HG03097 (cell line): Measurements from ENCODE around the gene KCNG2.
"Not testable (repeated sequence)": the region's sequence is repeated elsewhere in the genome, so short reads cannot be mapped to it uniquely, and the experiment has no call there.

Experiments
- ATAC-seq: cut with Tn5 transposase; IDR thresholded peaks from one replicate; pipeline ENCODE4 v1.9.1; 2021; ENCODE audit not compliant: unreplicated experiment, low FRiP score

Gene KCNG2

GRCh38 chr18:79849328-79850207 is 51.8 kb downstream of the KCNG2 start:
- ATAC-seq = no peak

DNA sequence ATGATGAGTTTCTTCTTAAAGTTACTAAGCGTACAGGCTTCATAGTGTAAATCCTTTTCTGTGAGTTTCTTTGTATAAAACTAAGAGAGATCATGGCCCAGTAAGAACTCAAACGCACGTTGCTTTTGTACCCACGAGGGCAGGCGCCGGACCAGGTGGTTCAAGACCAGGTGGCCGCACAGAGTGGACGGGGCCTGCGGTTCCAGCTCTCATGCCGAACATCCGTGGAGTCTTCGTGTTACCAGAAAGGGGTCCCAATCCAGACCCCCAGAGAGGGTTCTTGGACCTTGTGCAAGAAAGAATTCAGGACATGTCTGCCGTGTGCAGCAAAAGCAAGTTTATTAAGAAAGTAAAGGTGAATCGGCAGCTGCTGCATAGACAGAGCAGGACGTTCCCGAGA is 53.0 kb downstream of the KCNG2 start:
- ATAC-seq = no peak

- no peak for ATAC-seq
These were observed 53.8 kb downstream of the KCNG2 start for GRCh38 chr18:79851489-79851888.

DNA sequence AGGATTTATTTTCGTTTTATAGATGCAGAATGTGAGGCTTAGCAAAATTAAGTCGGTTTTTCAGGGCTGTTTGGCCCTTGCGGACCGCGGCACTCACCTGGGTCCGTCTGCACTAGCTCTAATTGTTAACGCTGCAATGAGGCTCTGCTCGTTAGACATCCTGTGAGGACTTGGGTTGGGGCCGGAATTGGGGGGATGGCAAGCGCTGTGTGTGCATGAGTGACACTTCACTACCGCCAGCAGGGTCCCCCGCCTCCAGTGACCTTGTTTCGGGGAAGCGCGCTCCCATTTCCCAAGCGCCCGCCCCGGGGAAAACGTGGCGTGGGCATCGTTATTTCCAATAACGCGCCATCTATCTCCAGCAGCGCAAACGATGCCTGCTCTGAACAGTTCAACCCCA is 54.2 kb downstream of the KCNG2 start:
- ATAC-seq = no peak

GRCh38 chr18:79852561-79853302 is 55.0 kb downstream of the KCNG2 start:
- no peak for ATAC-seq

DNA sequence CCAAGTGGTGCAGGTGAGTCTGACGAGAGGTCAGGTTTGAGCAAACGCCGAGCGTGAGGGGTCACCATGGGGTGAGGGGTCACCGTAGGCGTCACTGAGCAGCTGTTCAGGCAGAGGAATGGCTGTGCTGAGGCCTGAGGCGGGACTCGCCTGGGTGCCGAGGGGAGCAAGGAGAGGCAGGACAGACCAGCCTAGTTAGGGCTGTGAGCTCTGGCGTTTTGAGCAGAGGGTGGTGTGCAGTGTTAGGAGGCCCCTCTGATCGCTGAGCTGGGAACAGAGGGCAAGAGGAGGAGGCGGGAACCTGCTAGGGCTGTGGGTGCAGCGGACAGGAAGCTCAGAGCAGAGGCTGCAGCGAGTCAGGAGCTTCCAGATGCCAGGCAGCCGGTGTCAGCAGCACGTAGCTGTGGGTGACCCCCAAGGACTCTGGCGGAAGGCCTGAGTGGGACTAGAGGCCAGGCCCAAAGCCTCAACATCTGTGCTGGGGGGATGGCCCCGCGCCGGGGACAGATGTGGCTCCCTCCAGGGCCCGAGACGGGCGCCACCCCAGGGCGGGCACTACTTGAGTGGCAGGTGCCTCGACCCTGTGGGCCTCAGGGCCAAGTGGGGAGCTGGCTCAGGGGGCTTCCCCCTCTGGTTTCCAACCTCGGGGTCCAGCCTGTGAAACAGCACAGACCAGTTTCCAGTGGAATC is 55.7 kb downstream of the KCNG2 start:
- no peak for ATAC-seq

DNA sequence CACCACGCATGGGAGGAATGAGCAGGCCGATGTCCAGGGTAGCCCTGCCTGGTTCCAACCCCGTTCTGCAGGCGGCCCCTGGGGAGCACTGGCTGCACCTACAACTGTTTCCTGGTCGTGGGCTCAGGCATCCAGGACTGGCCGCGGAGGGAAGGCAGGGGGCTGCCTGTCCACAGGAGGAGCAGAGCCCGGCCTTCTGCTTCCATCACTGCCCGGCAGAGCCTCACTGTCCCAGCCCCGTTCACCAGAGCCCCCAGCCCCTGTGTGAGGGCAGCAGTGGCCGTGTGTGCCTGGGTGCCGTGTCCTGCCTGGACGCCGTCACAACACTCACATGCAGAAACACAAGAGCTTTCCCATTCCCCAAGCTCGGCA is 56.2 kb downstream of the KCNG2 start:
- no peak for ATAC-seq

GRCh38 chr18:79855147-79855933 is 57.6 kb downstream of the KCNG2 start:
- ATAC-seq = peak; percentile 81

GRCh38 chr18:79856119-79857007 is 58.6 kb downstream of the KCNG2 start:
- no peak for ATAC-seq

- ATAC-seq = no peak
These were observed 59.4 kb downstream of the KCNG2 start for GRCh38 chr18:79857082-79857671.

GRCh38 chr18:79859314-79859713 is 61.6 kb downstream of the KCNG2 start:
- no peak for ATAC-seq

GRCh38 chr18:79861687-79862086 is 63.9 kb downstream of the KCNG2 start:
- no peak for ATAC-seq

- no peak for ATAC-seq
These were observed 64.8 kb downstream of the KCNG2 start for GRCh38 chr18:79862562-79862961.

DNA sequence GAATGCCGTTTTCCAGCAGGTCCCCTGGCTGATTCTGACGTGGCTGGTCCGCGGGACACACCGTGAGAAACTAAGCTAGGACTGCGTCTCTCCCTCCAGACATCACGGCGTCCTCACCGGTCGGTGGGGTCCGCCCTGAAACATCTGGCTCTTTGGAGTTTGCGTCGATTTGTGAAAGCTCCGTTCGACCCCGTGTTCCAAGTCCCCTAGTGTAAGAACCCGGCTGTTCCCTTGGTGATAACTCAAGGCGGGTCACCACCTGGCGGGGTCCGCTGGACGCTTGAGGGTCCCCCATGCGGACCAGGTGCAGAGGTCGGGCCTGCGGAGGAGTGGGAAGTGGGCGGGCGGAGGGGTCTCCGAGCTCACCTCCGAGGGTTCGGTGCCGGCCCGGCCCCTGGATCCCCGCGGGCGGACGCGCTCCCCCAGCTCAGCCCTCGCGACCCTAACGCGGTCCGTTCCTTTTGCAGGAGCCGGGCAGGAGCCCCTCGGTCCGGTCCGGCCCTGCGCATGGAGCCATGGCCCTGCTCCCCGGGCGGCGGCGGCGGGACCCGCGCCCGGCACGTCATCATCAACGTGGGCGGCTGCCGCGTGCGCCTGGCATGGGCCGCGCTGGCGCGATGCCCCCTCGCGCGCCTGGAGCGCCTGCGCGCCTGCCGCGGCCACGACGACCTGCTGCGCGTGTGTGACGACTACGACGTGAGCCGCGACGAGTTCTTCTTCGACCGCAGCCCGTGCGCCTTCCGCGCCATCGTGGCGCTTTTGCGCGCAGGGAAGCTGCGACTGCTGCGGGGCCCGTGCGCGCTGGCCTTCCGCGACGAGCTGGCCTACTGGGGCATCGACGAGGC is 65.6 kb downstream of the KCNG2 start:
- no peak for ATAC-seq

GRCh38 chr18:79864006-79864725 is 66.4 kb downstream of the KCNG2 start:
- no peak for ATAC-seq

- ATAC-seq = not testable (repeated sequence)
These were observed 67.2 kb downstream of the KCNG2 start for GRCh38 chr18:79864955-79865354.

GRCh38 chr18:79865951-79866350 is 68.2 kb downstream of the KCNG2 start:
- ATAC-seq = not testable (repeated sequence)
